ENCODE measurements around the gene DLGAP1. TPM values are rescaled to one million over a fixed set of nuclear protein-coding genes. Genes with fewer than 3 reads are reported as not detected.

Gene DLGAP1
- total RNA-seq, 2 experiments from 2014 or later = 0.31 to 0.36 TPM

DNA sequence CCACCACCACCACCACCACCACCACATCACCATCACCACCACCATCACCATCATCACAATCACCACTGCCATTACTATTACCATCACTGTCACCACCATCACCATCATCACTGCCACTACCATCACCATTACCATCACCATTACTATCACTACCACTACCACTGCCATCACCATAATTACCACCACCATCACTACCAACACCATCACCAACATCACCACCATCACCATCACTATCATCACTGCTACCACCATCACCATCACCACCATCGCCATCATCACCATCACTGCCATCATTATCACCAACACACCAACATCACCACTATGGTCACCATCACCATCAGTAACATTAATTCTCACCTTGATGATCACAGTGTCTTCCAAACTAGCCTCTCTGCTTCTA lies 713.8 kb downstream of the DLGAP1 start:
- TF ChIP-seq, protein P1, sequence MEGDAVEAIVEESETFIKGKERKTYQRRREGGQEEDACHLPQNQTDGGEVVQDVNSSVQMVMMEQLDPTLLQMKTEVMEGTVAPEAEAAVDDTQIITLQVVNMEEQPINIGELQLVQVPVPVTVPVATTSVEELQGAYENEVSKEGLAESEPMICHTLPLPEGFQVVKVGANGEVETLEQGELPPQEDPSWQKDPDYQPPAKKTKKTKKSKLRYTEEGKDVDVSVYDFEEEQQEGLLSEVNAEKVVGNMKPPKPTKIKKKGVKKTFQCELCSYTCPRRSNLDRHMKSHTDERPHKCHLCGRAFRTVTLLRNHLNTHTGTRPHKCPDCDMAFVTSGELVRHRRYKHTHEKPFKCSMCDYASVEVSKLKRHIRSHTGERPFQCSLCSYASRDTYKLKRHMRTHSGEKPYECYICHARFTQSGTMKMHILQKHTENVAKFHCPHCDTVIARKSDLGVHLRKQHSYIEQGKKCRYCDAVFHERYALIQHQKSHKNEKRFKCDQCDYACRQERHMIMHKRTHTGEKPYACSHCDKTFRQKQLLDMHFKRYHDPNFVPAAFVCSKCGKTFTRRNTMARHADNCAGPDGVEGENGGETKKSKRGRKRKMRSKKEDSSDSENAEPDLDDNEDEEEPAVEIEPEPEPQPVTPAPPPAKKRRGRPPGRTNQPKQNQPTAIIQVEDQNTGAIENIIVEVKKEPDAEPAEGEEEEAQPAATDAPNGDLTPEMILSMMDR (IDR thresholded peaks at IDR 0.05) = no peak
- no peaks in the 10 kb centered on the region for H3K36me3 ChIP-seq (ENCODE audit: insufficient read depth, low read length)
- DNase-seq (no peak), ATAC-seq (ENCODE audit: poor library complexity) (no peak)
- H3K27ac ChIP-seq (ENCODE audit: low read depth in 1 of 2, low read length in 2 of 2) = no peak overlapping the region
- peaks cover 8% of the 10 kb centered on the region for H3K9me3 Mint-ChIP-seq
- no peak overlapping the region for H3K4me3 Mint-ChIP-seq
- ChIA-PET POLR2A (no interaction called here), CTCF (no interaction called here)
- H3K4me3 ChIP-seq (ENCODE audit: low read length) = no peak overlapping the region
- no peaks in the 10 kb centered on the region for H3K4me1 Mint-ChIP-seq (ENCODE audit: low read depth)
- H3K27me3 ChIP-seq (ENCODE audit: control insufficient read depth in 1 of 2, insufficient read depth in 2 of 2, low read length in 2 of 2) = no peaks in the 10 kb centered on the region
- no peaks in the 10 kb centered on the region for H3K4me1 ChIP-seq (ENCODE audit: insufficient read depth, low read length)
- peaks cover 0 to 4% of the 10 kb centered on the region in 2 experiments for H3K9me3 ChIP-seq (ENCODE audit: control insufficient read depth in 1 of 2, insufficient read depth in 1 of 2, low read length in 2 of 2)
- no peak overlapping the region for H3K27ac Mint-ChIP-seq
- H3K27me3 Mint-ChIP-seq = peaks cover 6% of the 10 kb centered on the region
- intact Hi-C loops (cut with DNase I, micrococcal nuclease) = no loop called here
- H3K36me3 Mint-ChIP-seq (ENCODE audit: low read depth) = no peaks in the 10 kb centered on the region

- H3K9me3 Mint-ChIP-seq = no peaks in the 10 kb centered on the region
- ChIA-PET POLR2A (no interaction called here), CTCF (no interaction called here)
- no peak for ATAC-seq (ENCODE audit: poor library complexity)
- Histone ChIP-seq H3K27me3 (ENCODE audit: control insufficient read depth in 1 of 2, insufficient read depth in 2 of 2, low read length in 2 of 2) (peaks cover 0 to 11% of the 10 kb centered on the region in 2 experiments), H3K4me1 (ENCODE audit: insufficient read depth, low read length) (no peaks in the 10 kb centered on the region), H3K36me3 (ENCODE audit: insufficient read depth, low read length) (no peaks in the 10 kb centered on the region), H3K4me3 (ENCODE audit: low read length) (no peak overlapping the region), H3K27ac (ENCODE audit: low read depth in 1 of 2, low read length in 2 of 2) (no peak overlapping the region), H3K9me3 (ENCODE audit: control insufficient read depth in 1 of 2, insufficient read depth in 1 of 2, low read length in 2 of 2) (peaks cover 0 to 3% of the 10 kb centered on the region in 2 experiments)
- H3K4me3 Mint-ChIP-seq = no peak overlapping the region
- TF ChIP-seq, protein P1 (IDR thresholded peaks at IDR 0.05) = no peak
- intact Hi-C loops (cut with DNase I, micrococcal nuclease) = no loop called here
- DNase-seq = no peak
- H3K27me3 Mint-ChIP-seq = peaks cover 29% of the 10 kb centered on the region
- H3K4me1 Mint-ChIP-seq (ENCODE audit: low read depth) = no peaks in the 10 kb centered on the region
- no peaks in the 10 kb centered on the region for H3K36me3 Mint-ChIP-seq (ENCODE audit: low read depth)
- H3K27ac Mint-ChIP-seq = no peak overlapping the region
Observed at GRCh38 chr18:3728704-3729437, 726.2 kb downstream of the DLGAP1 start.

DNA sequence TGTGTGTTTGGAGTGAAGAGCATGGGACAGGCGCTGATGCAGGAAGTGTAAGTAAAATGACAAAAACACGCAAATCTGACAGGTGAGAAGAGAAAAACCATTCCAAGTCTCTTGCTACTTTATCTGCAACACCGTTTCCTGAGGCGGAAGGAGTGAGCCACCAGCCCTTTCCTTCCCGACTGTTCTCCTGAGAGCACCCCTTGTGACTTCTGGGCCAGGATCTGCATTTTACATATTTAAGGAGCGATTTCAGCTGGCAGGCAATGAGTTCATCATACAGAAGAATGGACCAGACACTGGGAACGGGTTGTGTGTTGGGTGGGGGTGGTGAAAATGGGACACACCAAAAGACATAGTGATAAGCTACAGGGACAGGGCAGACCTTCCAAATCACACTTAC lies 727.8 kb downstream of the DLGAP1 start:
- Histone ChIP-seq H3K9me3 (ENCODE audit: control insufficient read depth in 1 of 2, insufficient read depth in 1 of 2, low read length in 2 of 2) (peaks cover 0 to 3% of the 10 kb centered on the region in 2 experiments), H3K4me1 (ENCODE audit: insufficient read depth, low read length) (no peaks in the 10 kb centered on the region), H3K4me3 (ENCODE audit: low read length) (no peak overlapping the region), H3K27ac (ENCODE audit: low read depth in 1 of 2, low read length in 2 of 2) (no peak overlapping the region), H3K27me3 (ENCODE audit: control insufficient read depth in 1 of 2, insufficient read depth in 2 of 2, low read length in 2 of 2) (peaks cover 0 to 11% of the 10 kb centered on the region in 2 experiments), H3K36me3 (ENCODE audit: insufficient read depth, low read length) (no peaks in the 10 kb centered on the region)
- intact Hi-C loops (cut with DNase I, micrococcal nuclease) = no loop called here
- POLR2A ChIA-PET = no interaction called here
- DNase-seq (no peak), ATAC-seq (ENCODE audit: poor library complexity) (no peak)
- Mint-ChIP-seq H3K9me3 (no peaks in the 10 kb centered on the region), H3K4me1 (ENCODE audit: low read depth) (no peaks in the 10 kb centered on the region), H3K4me3 (no peak overlapping the region), H3K27ac (no peak overlapping the region), H3K27me3 (peaks cover 29% of the 10 kb centered on the region), H3K36me3 (ENCODE audit: low read depth) (no peaks in the 10 kb centered on the region)
- TF ChIP-seq, protein P1 (IDR thresholded peaks at IDR 0.05) = no peak
- CTCF ChIA-PET = no interaction called here

All from CD4-positive, alpha-beta T cell (primary cell).